OCI-LY1 (cell line): Measurements from ENCODE around the gene GUSB.
"Not testable (repeated sequence)": the region's sequence is repeated elsewhere in the genome, so short reads cannot be mapped to it uniquely, and the experiment has no call there.

Experiments used
- H2AFZ ChIP-seq: fragments of 200-600 bp; sonication (generic), shearing (Covaris generic); 2 replicates; pipeline ENCODE4 v1.6.0; 2014; ENCODE audit warnings: antibody characterized with exemption, mild to moderate bottlenecking, low read length
- H3F3A ChIP-seq: fragments of 200-600 bp; sonication (generic), shearing (Covaris generic); 2 replicates; pipeline ENCODE4 v1.6.0; 2014; ENCODE audit warnings: mild to moderate bottlenecking, antibody characterized with exemption, low read length, moderate library complexity; ENCODE audit not compliant: insufficient read depth
- H3K27ac ChIP-seq: fragments of 200-600 bp; sonication (generic); 2 replicates; pipeline ENCODE4 v1.5.1; 2014; ENCODE audit warnings: low read length, mixed run types, mild to moderate bottlenecking, low read depth; ENCODE audit not compliant: poor library complexity, severe bottlenecking
- H3K27me3 ChIP-seq: fragments of 200-600 bp; sonication (generic); 2 replicates; pipeline ENCODE4 v1.6.0; 2014; ENCODE audit warnings: antibody characterized with exemption, mild to moderate bottlenecking, low read length, moderate library complexity; ENCODE audit not compliant: insufficient read depth
- H3K36me3 ChIP-seq: fragments of 200-600 bp; sonication (generic); 2 replicates; pipeline ENCODE4 v1.6.1; 2014; ENCODE audit warnings: mild to moderate bottlenecking, antibody characterized with exemption, low read length, moderate library complexity, mixed read lengths; ENCODE audit not compliant: insufficient read depth
- H3K4me1 ChIP-seq: fragments of 200-600 bp; sonication (generic); 2 replicates; pipeline ENCODE4 v1.5.1; 2014; ENCODE audit warnings: mild to moderate bottlenecking, low read length, moderate library complexity; ENCODE audit not compliant: insufficient read depth, severe bottlenecking
- H3K4me2 ChIP-seq: fragments of 200-600 bp; sonication (generic), shearing (Covaris generic); 2 replicates; pipeline ENCODE4 v1.6.1; 2014; ENCODE audit warnings: low read length
- H3K4me3 ChIP-seq: fragments of 200-600 bp; sonication (generic); 2 replicates; pipeline ENCODE4 v1.5.1; 2014; ENCODE audit warnings: low read length, low read depth, mild to moderate bottlenecking, mixed read lengths; ENCODE audit not compliant: poor library complexity, severe bottlenecking
- H3K79me2 ChIP-seq: fragments of 200-600 bp; shearing (Covaris generic); 2 replicates; pipeline ENCODE4 v1.6.1; 2016; ENCODE audit warnings: mixed run types, low read length, mixed read lengths; ENCODE audit not compliant: insufficient read depth
- H3K9ac ChIP-seq: fragments of 200-600 bp; sonication (generic), shearing (Covaris generic); 2 replicates; pipeline ENCODE4 v1.6.1; 2014; ENCODE audit warnings: mild to moderate bottlenecking, low read length, mixed read lengths
- H3K9me2 ChIP-seq: fragments of 200-600 bp; sonication (generic), shearing (Covaris generic); 2 replicates; pipeline ENCODE4 v1.6.1; 2014; ENCODE audit warnings: low read depth, mild to moderate bottlenecking, low read length, mixed read lengths
- H3K9me3 ChIP-seq: fragments of 200-600 bp; shearing (Covaris generic); 2 replicates; pipeline ENCODE4 v1.6.1; 2014; ENCODE audit warnings: low read length, mixed read lengths
- H4K20me1 ChIP-seq: fragments of 200-600 bp; sonication (generic), shearing (Covaris generic); 2 replicates; pipeline ENCODE4 v1.6.0; 2016; ENCODE audit warnings: mild to moderate bottlenecking, low read length; ENCODE audit not compliant: insufficient read depth
- CTCF ChIP-seq: fragments of 200-600 bp; sonication (generic), shearing (Covaris generic); IDR thresholded peaks from 2 replicates; pipeline ENCODE4 v1.5.1; 2017; ENCODE audit warnings: mild to moderate bottlenecking, antibody characterized with exemption, low read length, moderate library complexity, mixed read lengths
- EZH2 ChIP-seq: fragments of 200-600 bp; sonication (generic), shearing (Covaris generic); IDR thresholded peaks from 2 replicates; pipeline ENCODE4 v1.8.0; 2017; ENCODE audit warnings: borderline replicate concordance, mixed run types, mild to moderate bottlenecking, antibody characterized with exemption, low read length, moderate library complexity, mixed read lengths

The GUSB gene

GRCh38 chr7:65953001-65953720 is 28.9 kb downstream of the GUSB start:
- no peak overlapping the region for H3K4me3 ChIP-seq
- no peaks in the 10 kb centered on the region for H3K79me2 ChIP-seq
- H3K9ac ChIP-seq, result no peak overlapping the region
- H3K9me2 ChIP-seq, result no peaks in the 10 kb centered on the region
- H3K27ac ChIP-seq, result no peak overlapping the region
- H3K4me2 ChIP-seq, result no peak overlapping the region
- H3K4me1 ChIP-seq, result no peaks in the 10 kb centered on the region
- H3K36me3 ChIP-seq, result peaks cover 49% of the 10 kb centered on the region
- no peaks in the 10 kb centered on the region for H3K9me3 ChIP-seq
- no peaks in the 10 kb centered on the region for H3F3A ChIP-seq
- TF ChIP-seq EZH2, result no peak
- TF ChIP-seq CTCF, result no peak
- H3K27me3 ChIP-seq, result no peaks in the 10 kb centered on the region
- H2AFZ ChIP-seq, result no peak overlapping the region
- no peaks in the 10 kb centered on the region for H4K20me1 ChIP-seq

GRCh38 chr7:65951837-65952578 is 30.0 kb downstream of the GUSB start:
- no peaks in the 10 kb centered on the region for H3K4me1 ChIP-seq
- H3K9me3 ChIP-seq, result no peaks in the 10 kb centered on the region
- H3K27me3 ChIP-seq, result no peaks in the 10 kb centered on the region
- H3K9ac ChIP-seq, result no peak overlapping the region
- H3K27ac ChIP-seq, result no peak overlapping the region
- H4K20me1 ChIP-seq, result no peaks in the 10 kb centered on the region
- H3K4me2 ChIP-seq, result no peak overlapping the region
- H2AFZ ChIP-seq, result no peak overlapping the region
- no peaks in the 10 kb centered on the region for H3K79me2 ChIP-seq
- H3K36me3 ChIP-seq, result peaks cover 43% of the 10 kb centered on the region
- TF ChIP-seq CTCF, result no peak
- TF ChIP-seq EZH2, result no peak
- no peaks in the 10 kb centered on the region for H3F3A ChIP-seq
- no peaks in the 10 kb centered on the region for H3K9me2 ChIP-seq
- H3K4me3 ChIP-seq, result no peak overlapping the region

- H3K4me2 ChIP-seq, result no peak overlapping the region
- H3K4me3 ChIP-seq, result no peak overlapping the region
- H3K9ac ChIP-seq, result no peak overlapping the region
- H3K9me2 ChIP-seq, result no peaks in the 10 kb centered on the region
- H3K79me2 ChIP-seq, result 0 out of 2 replicates have a peak, but pooled peaks cover 3% of the 10 kb centered on the region
- no peaks in the 10 kb centered on the region for H3K9me3 ChIP-seq
- no peaks in the 10 kb centered on the region for H4K20me1 ChIP-seq
- H3F3A ChIP-seq, result no peaks in the 10 kb centered on the region
- H3K4me1 ChIP-seq, result no peaks in the 10 kb centered on the region
- TF ChIP-seq CTCF (no peak), EZH2 (no peak)
- no peaks in the 10 kb centered on the region for H3K27me3 ChIP-seq
- H3K27ac ChIP-seq, result no peak overlapping the region
- no peak overlapping the region for H2AFZ ChIP-seq
- peaks cover 10% of the 10 kb centered on the region; the same call in 1 of the 2 replicates for H3K36me3 ChIP-seq
Observed at GRCh38 chr7:65946904-65947303, 35.1 kb downstream of the GUSB start.

GRCh38 chr7:65945787-65946186 is 36.2 kb downstream of the GUSB start:
- not testable (repeated sequence) for H3K4me2 ChIP-seq, H3K4me3 ChIP-seq, H3K27me3 ChIP-seq, H3F3A ChIP-seq, H3K79me2 ChIP-seq, H3K9ac ChIP-seq, H3K9me2 ChIP-seq, H2AFZ ChIP-seq, H3K9me3 ChIP-seq, H3K36me3 ChIP-seq, H3K4me1 ChIP-seq, H4K20me1 ChIP-seq, H3K27ac ChIP-seq
